ENCODE results near the gene HMOX2. TPM values are rescaled to one million over a fixed set of nuclear protein-coding genes. Genes with fewer than 3 reads are reported as not detected.

The HMOX2 gene
- total and polyA plus RNA-seq, 2 of the 13 experiments (the other 11 are each of a cell fraction or from before 2014, with no cell fraction given), result 60.3 to 70.4 TPM

GRCh38 chr16:4508806-4509205, 32.6 kb downstream of the HMOX2 start (continued):
- TF ChIP-seq HBP1 (CRISPR knock-in tag; IDR thresholded peaks at IDR 0.05; ENCODE audit: low read depth), result no peak
- no peak for TF ChIP-seq MLX (CRISPR knock-in tag; IDR thresholded peaks at IDR 0.05)
- TF ChIP-seq NFAT5 (CRISPR knock-in tag; IDR thresholded peaks at IDR 0.05), result no peak
- no peak for TF ChIP-seq ZNF746 (CRISPR knock-in tag; IDR thresholded peaks at IDR 0.05)
- TF ChIP-seq CREB1 (IDR thresholded peaks at IDR 0.05), result no peak
- no peak for TF ChIP-seq CREB1 (CRISPR knock-in tag; IDR thresholded peaks at IDR 0.05)
- TF ChIP-seq ZNF674 (CRISPR knock-in tag; IDR thresholded peaks at IDR 0.05; ENCODE audit: low read depth), result no peak
- no peak for TF ChIP-seq ZSCAN30 (CRISPR knock-in tag; IDR thresholded peaks at IDR 0.05)
- no peak for TF ChIP-seq ZNF24 (IDR thresholded peaks at IDR 0.05)
